ENCODE results near the gene NCAM1.

DNA sequence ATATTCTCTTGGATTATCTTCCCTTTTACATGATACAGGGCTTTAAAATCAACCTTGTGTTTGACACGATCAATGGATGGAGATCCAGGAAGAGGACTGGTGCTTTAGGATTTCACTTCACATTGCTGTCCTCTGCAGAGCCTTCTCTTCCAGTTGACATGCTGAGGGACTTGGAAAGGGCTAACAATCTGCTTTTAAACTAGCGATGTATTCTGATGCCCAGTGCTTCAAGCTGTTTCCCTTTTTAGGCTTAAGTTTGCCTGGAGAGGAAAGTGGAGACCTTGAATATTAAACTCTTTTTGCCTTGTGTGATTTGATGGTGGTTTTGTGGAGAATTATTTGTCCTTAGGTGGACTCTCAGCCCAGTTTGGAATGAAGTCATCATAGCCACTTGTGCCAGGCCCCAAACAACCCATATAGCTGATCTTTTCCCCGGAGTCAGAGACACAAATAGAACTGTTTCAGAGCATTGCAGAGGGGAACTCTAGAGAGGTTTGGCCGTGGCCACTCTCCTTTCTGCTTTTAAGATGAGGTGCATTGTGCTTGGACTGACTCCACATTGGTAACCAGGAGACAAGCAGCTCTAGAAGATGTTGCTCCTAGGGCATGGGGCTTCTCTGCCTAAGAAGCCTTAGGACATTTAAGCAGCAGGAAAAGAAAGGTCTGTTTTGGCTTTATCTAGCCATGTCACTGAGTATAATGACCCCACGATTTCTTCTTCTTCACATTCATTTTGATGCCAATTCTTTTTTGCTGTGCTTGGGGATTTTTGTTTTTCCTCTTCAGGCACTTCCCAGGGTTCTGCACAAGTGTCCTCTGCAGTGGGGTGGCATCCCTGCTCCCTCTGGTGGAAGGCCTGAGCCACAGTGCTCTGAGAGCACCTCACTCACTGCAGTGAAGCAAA lies 152.8 kb downstream of the NCAM1 start:
- TF ChIP-seq EZH2 (IDR thresholded peaks at IDR 0.05) (no peak), POLR2AphosphoS5 (IDR thresholded peaks at IDR 0.05; ENCODE audit: borderline replicate concordance, low read depth, low read length) (no peak), FOXP2 (optimal IDR thresholded peaks at IDR 0.05; ENCODE audit: control extremely low read depth, extremely low read length, insufficient read depth) (no peak)

Data from SK-N-MC (cell line).